SK-N-SH (cell line): ENCODE results near the gene SERPINH1. TPM values are rescaled to one million over a fixed set of nuclear protein-coding genes. Genes with fewer than 3 reads are reported as not detected.

ENCODE experiments used
- CTCF ChIA-PET: fragments of 300-600, 350-600 bp; formaldehyde crosslinking; extraction: SDS; loops from one replicate; lab custom pipeline; 2021; lab: Yijun Ruan, JAX
- POLR2A ChIA-PET: fragments of 350-600 bp; sonication (Branson Sonifier 250); formaldehyde crosslinking; extraction: SDS; loops from one replicate; lab custom pipeline; 2020; ENCODE audit warnings: antibody characterized with exemption, inconsistent platforms; lab: Yijun Ruan, JAX
- DNase-seq: peaks from one replicate; pipeline ENCODE4 v3.0.0; 2012
- H2AFZ ChIP-seq: fragments of 200-600 bp; sonication (generic); 2 replicates; pipeline ENCODE4 v1.8.1; 2016; ENCODE audit warnings: antibody characterized with exemption, mild to moderate bottlenecking, low read depth
- H3F3A ChIP-seq: fragments of 200-600 bp; sonication (generic); replicated peaks from 2 replicates; pipeline ENCODE3; 2016; ENCODE audit warnings: antibody characterized with exemption, mild to moderate bottlenecking; ENCODE audit not compliant: insufficient read depth
- H3K27ac ChIP-seq, 2 experiments: fragments of 200-500 bp in 1 of 2; fragments of 200-600 bp in 1 of 2; sonication (Bioruptor generic) in 1 of 2; sonication (generic), shearing (Covaris generic) in 1 of 2; 2 replicates each; pipeline versions ENCODE4 v1.5.1 to v1.6.1; 2014 to 2016; ENCODE audit warnings: low read depth in 2 of 2, inconsistent platforms in 1 of 2, low read length in 1 of 2, mild to moderate bottlenecking in 1 of 2, mixed read lengths in 1 of 2
- H3K27me3 ChIP-seq: fragments of 200-600 bp; sonication (generic), shearing (Covaris generic); 2 replicates; pipeline ENCODE4 v1.6.1; 2016; ENCODE audit warnings: mixed run types; ENCODE audit not compliant: insufficient read depth
- H3K36me3 ChIP-seq, 2 experiments: fragments of 200-500 bp in 1 of 2; fragments of 200-600 bp in 1 of 2; sonication (Bioruptor generic) in 1 of 2; sonication (generic) in 1 of 2; replicated peaks in 1 of 2; 2 replicates each; pipeline versions ENCODE3 to v1.5.1; 2014 to 2016; ENCODE audit warnings: low read length in 1 of 2, mild to moderate bottlenecking in 1 of 2; ENCODE audit not compliant: insufficient read depth in 2 of 2, control insufficient read depth in 1 of 2
- H3K4me1 ChIP-seq, 2 experiments: fragments of 200-500 bp in 1 of 2; fragments of 200-600 bp in 1 of 2; sonication (Bioruptor generic) in 1 of 2; sonication (generic), shearing (Covaris generic) in 1 of 2; 2 replicates each; pipeline versions ENCODE4 v1.5.1 to v1.6.1; 2014 to 2016; ENCODE audit warnings: low read depth in 1 of 2, low read length in 1 of 2, mixed run types in 1 of 2; ENCODE audit not compliant: insufficient read depth in 2 of 2, control insufficient read depth in 1 of 2
- H3K4me2 ChIP-seq: fragments of 200-600 bp; sonication (generic), shearing (Covaris generic); 2 replicates; pipeline ENCODE4 v1.6.1; 2017; ENCODE audit warnings: mixed run types
- H3K4me3 ChIP-seq, 2 experiments: fragments of 200-500 bp in 1 of 2; fragments of 200-600 bp in 1 of 2; sonication (Bioruptor generic) in 1 of 2; sonication (generic), shearing (Covaris generic) in 1 of 2; 2 replicates each; pipeline versions ENCODE4 v1.5.1 to v1.8.1; 2014 to 2016; ENCODE audit warnings: low read depth in 2 of 2, inconsistent platforms in 1 of 2, low read length in 1 of 2, mild to moderate bottlenecking in 1 of 2, mixed read lengths in 1 of 2, moderate library complexity in 1 of 2
- H3K79me2 ChIP-seq: fragments of 200-600 bp; sonication (generic); 2 replicates; pipeline ENCODE4 v1.8.1; 2017; ENCODE audit warnings: mild to moderate bottlenecking; ENCODE audit not compliant: insufficient read depth
- H3K9ac ChIP-seq: fragments of 200-600 bp; sonication (generic); 2 replicates; pipeline ENCODE4 v1.6.1; 2017; ENCODE audit warnings: mixed run types
- H3K9me2 ChIP-seq: fragments of 200-600 bp; sonication (generic); 2 replicates; pipeline ENCODE4 v1.6.1; 2017; ENCODE audit warnings: mixed run types
- H3K9me3 ChIP-seq: fragments of 200-600 bp; sonication (generic); 2 replicates; pipeline ENCODE4 v1.6.1; 2017; ENCODE audit warnings: mixed run types, mild to moderate bottlenecking, moderate library complexity
- H4K20me1 ChIP-seq: fragments of 200-600 bp; sonication (generic); 2 replicates; pipeline ENCODE4 v1.6.1; 2017; ENCODE audit warnings: mild to moderate bottlenecking, mixed run types; ENCODE audit not compliant: insufficient read depth
- CHD2 ChIP-seq: fragments of 150-350 bp; IDR thresholded peaks from 2 replicates; pipeline ENCODE4 v1.6.1; 2018; ENCODE audit warnings: low read length; ENCODE audit not compliant: partially characterized antibody
- ELF1 ChIP-seq: IDR thresholded peaks from 2 replicates; pipeline ENCODE4 v1.4.0; 2012
- EZH2phosphoT487 ChIP-seq: fragments of 200-600 bp; sonication (generic); IDR thresholded peaks from 2 replicates; pipeline ENCODE4 v1.6.1; 2017; ENCODE audit warnings: low read depth, mixed run types, mild to moderate bottlenecking, antibody characterized with exemption, moderate library complexity, borderline replicate concordance
- GABPA ChIP-seq: IDR thresholded peaks from 2 replicates; pipeline ENCODE4 v1.4.0; 2012; ENCODE audit warnings: low read depth, mild to moderate bottlenecking
- GATA2 ChIP-seq: sonication (generic); formaldehyde crosslinking; IDR thresholded peaks from 2 replicates; pipeline ENCODE4 v1.5.0; 2020; ENCODE audit warnings: mild to moderate bottlenecking, missing genetic modification reagents
- MXI1 ChIP-seq: IDR thresholded peaks from 2 replicates; pipeline ENCODE4 v1.6.1; 2012; ENCODE audit warnings: mild to moderate bottlenecking, low read depth, low read length, improper control_type of control experiment
- NRF1 ChIP-seq: IDR thresholded peaks from 2 replicates; pipeline ENCODE4 v1.6.1; 2012; ENCODE audit warnings: low read depth, mild to moderate bottlenecking, low read length
- POLR2AphosphoS5 ChIP-seq: IDR thresholded peaks from 2 replicates; pipeline ENCODE4 v1.6.1; 2012; ENCODE audit warnings: low read depth, low read length
- RCOR1 ChIP-seq: fragments of 150-350 bp; IDR thresholded peaks from 2 replicates; pipeline ENCODE4 v1.6.1; 2017; ENCODE audit warnings: antibody characterized with exemption, low read length
- RXRA ChIP-seq: IDR thresholded peaks from 2 replicates; pipeline ENCODE4 v1.4.0; 2012; ENCODE audit warnings: low read depth, mild to moderate bottlenecking, borderline replicate concordance
- SIN3A ChIP-seq: IDR thresholded peaks from 2 replicates; pipeline ENCODE4 v1.6.1; 2012; ENCODE audit warnings: low read depth, mild to moderate bottlenecking, low read length, moderate library complexity, borderline replicate concordance
- TCF12 ChIP-seq: IDR thresholded peaks from 2 replicates; pipeline ENCODE4 v1.4.0; 2012
- WGBS: methylation state at CpG from one replicate; pipeline ENCODE4 v1.1.6; 2017; ENCODE audit warnings: low lambda C conversion rate; 5-methylcytosine and 5-hydroxymethylcytosine counted together
- polyA plus RNA-seq, 3 experiments: library from polyadenylated mRNA; depleted of rRNA; stranded (reverse); fragments of >200 nt; gene quantifications; 2 replicates each; pipeline ENCODE4 v1.2.3, GENCODE V29; 2012
- TF ChIP-seq, protein P1 (sequence below): fragments of 150-350 bp; IDR thresholded peaks from 2 replicates; pipeline ENCODE4 v1.6.1; 2017; ENCODE audit warnings: antibody characterized with exemption, low read length, low read depth, borderline replicate concordance
- TF ChIP-seq, protein P2 (sequence below): fragments of 200-600 bp; sonication (generic); IDR thresholded peaks from 2 replicates; pipeline ENCODE4 v1.6.1; 2017; ENCODE audit warnings: antibody characterized with exemption, mild to moderate bottlenecking, moderate library complexity
- TF ChIP-seq, protein P3 (sequence below): IDR thresholded peaks from 2 replicates; pipeline ENCODE4 v1.6.1; 2012; ENCODE audit warnings: mild to moderate bottlenecking, low read depth, low read length, moderate library complexity
- TF ChIP-seq, protein P4 (sequence below): IDR thresholded peaks from 2 replicates; pipeline ENCODE4 v1.4.0; 2012; ENCODE audit warnings: low read depth, borderline replicate concordance
- TF ChIP-seq, protein P5 (sequence below): IDR thresholded peaks from 2 replicates; pipeline ENCODE4 v1.4.0; 2012; ENCODE audit warnings: low read depth, borderline replicate concordance

Gene SERPINH1
- polyA plus RNA-seq, 1 of the 3 experiments (the other 2 are of a cell fraction): 293 TPM

DNA sequence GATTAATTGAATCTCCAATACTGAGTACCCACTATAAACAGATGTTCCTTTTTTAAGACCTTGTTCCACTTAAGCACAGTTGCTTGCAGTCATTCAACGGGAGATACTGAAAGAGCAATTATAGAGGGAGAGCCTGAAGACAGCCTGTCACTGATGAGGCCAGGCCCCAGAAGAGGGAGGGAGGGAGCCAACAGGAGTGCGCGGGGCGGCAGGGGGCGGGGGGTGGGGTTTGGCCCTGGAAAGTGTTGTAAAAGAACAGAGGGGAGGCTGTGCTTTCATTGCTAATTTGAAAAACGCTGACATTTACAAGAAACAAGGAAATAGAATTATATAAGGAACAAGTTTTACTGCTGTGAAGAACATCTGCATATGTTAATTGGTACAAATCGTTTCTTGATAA lies 53.7 kb downstream of the SERPINH1 start:
- TF ChIP-seq NRF1: no peak
- no peak for TF ChIP-seq POLR2AphosphoS5
- no peak for TF ChIP-seq MXI1
- TF ChIP-seq GATA2 (CRISPR knock-in tag): no peak
- TF ChIP-seq, protein P1, sequence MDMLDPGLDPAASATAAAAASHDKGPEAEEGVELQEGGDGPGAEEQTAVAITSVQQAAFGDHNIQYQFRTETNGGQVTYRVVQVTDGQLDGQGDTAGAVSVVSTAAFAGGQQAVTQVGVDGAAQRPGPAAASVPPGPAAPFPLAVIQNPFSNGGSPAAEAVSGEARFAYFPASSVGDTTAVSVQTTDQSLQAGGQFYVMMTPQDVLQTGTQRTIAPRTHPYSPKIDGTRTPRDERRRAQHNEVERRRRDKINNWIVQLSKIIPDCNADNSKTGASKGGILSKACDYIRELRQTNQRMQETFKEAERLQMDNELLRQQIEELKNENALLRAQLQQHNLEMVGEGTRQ: no peak
- TF ChIP-seq TCF12: no peak
- TF ChIP-seq, protein P2, sequence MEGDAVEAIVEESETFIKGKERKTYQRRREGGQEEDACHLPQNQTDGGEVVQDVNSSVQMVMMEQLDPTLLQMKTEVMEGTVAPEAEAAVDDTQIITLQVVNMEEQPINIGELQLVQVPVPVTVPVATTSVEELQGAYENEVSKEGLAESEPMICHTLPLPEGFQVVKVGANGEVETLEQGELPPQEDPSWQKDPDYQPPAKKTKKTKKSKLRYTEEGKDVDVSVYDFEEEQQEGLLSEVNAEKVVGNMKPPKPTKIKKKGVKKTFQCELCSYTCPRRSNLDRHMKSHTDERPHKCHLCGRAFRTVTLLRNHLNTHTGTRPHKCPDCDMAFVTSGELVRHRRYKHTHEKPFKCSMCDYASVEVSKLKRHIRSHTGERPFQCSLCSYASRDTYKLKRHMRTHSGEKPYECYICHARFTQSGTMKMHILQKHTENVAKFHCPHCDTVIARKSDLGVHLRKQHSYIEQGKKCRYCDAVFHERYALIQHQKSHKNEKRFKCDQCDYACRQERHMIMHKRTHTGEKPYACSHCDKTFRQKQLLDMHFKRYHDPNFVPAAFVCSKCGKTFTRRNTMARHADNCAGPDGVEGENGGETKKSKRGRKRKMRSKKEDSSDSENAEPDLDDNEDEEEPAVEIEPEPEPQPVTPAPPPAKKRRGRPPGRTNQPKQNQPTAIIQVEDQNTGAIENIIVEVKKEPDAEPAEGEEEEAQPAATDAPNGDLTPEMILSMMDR: no peak
- TF ChIP-seq, protein P3, sequence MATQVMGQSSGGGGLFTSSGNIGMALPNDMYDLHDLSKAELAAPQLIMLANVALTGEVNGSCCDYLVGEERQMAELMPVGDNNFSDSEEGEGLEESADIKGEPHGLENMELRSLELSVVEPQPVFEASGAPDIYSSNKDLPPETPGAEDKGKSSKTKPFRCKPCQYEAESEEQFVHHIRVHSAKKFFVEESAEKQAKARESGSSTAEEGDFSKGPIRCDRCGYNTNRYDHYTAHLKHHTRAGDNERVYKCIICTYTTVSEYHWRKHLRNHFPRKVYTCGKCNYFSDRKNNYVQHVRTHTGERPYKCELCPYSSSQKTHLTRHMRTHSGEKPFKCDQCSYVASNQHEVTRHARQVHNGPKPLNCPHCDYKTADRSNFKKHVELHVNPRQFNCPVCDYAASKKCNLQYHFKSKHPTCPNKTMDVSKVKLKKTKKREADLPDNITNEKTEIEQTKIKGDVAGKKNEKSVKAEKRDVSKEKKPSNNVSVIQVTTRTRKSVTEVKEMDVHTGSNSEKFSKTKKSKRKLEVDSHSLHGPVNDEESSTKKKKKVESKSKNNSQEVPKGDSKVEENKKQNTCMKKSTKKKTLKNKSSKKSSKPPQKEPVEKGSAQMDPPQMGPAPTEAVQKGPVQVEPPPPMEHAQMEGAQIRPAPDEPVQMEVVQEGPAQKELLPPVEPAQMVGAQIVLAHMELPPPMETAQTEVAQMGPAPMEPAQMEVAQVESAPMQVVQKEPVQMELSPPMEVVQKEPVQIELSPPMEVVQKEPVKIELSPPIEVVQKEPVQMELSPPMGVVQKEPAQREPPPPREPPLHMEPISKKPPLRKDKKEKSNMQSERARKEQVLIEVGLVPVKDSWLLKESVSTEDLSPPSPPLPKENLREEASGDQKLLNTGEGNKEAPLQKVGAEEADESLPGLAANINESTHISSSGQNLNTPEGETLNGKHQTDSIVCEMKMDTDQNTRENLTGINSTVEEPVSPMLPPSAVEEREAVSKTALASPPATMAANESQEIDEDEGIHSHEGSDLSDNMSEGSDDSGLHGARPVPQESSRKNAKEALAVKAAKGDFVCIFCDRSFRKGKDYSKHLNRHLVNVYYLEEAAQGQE: no peak
- no peak for TF ChIP-seq ELF1
- TF ChIP-seq SIN3A: no peak
- no peak for TF ChIP-seq GABPA
- TF ChIP-seq CHD2: no peak
- no peak for TF ChIP-seq RXRA
- no peak for TF ChIP-seq EZH2phosphoT487
- TF ChIP-seq, protein P4, sequence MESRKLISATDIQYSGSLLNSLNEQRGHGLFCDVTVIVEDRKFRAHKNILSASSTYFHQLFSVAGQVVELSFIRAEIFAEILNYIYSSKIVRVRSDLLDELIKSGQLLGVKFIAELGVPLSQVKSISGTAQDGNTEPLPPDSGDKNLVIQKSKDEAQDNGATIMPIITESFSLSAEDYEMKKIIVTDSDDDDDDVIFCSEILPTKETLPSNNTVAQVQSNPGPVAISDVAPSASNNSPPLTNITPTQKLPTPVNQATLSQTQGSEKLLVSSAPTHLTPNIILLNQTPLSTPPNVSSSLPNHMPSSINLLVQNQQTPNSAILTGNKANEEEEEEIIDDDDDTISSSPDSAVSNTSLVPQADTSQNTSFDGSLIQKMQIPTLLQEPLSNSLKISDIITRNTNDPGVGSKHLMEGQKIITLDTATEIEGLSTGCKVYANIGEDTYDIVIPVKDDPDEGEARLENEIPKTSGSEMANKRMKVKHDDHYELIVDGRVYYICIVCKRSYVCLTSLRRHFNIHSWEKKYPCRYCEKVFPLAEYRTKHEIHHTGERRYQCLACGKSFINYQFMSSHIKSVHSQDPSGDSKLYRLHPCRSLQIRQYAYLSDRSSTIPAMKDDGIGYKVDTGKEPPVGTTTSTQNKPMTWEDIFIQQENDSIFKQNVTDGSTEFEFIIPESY: no peak
- TF ChIP-seq, protein P5, sequence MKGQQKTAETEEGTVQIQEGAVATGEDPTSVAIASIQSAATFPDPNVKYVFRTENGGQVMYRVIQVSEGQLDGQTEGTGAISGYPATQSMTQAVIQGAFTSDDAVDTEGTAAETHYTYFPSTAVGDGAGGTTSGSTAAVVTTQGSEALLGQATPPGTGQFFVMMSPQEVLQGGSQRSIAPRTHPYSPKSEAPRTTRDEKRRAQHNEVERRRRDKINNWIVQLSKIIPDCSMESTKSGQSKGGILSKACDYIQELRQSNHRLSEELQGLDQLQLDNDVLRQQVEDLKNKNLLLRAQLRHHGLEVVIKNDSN: no peak
- no peak for TF ChIP-seq RCOR1
- no peaks in the 10 kb centered on the region for H3K27me3 ChIP-seq
- H3K79me2 ChIP-seq: no peaks in the 10 kb centered on the region
- no peak overlapping the region for H3K4me2 ChIP-seq
- no peaks in the 10 kb centered on the region for H3K36me3 ChIP-seq
- CTCF ChIA-PET: interaction anchor here (1.6 to 2.7 kb wide), 2 partner anchors 8 to 11 kb away, joined by 3 to 7 read pairs; no protein-coding TSS in a partner anchor
- H2AFZ ChIP-seq: no peak overlapping the region
- no peak overlapping the region for H3K9ac ChIP-seq
- WGBS: 65% methylated on average over 7 of the region's 7 CpGs
- POLR2A ChIA-PET: no interaction called here
- H3K9me2 ChIP-seq: no peaks in the 10 kb centered on the region
- no peak overlapping the region for H3K4me3 ChIP-seq
- H3K4me1 ChIP-seq: peaks cover 0 to 13% of the 10 kb centered on the region in 2 experiments; a peak in 2 of 4 replicates
- no peaks in the 10 kb centered on the region for H4K20me1 ChIP-seq
- no peak overlapping the region for H3K27ac ChIP-seq
- DNase-seq: peak; percentile 41
- H3K9me3 ChIP-seq: no peaks in the 10 kb centered on the region
- no peaks in the 10 kb centered on the region for H3F3A ChIP-seq
